ENCODE measurements around the gene CCDC85B. TPM values are rescaled to one million over a fixed set of nuclear protein-coding genes. Genes with fewer than 3 reads are reported as not detected.

Gene CCDC85B
- total and polyA plus RNA-seq, 2 of the 13 experiments (the other 11 are each of a cell fraction or from before 2014, with no cell fraction given): 8.2 to 19.5 TPM

DNA sequence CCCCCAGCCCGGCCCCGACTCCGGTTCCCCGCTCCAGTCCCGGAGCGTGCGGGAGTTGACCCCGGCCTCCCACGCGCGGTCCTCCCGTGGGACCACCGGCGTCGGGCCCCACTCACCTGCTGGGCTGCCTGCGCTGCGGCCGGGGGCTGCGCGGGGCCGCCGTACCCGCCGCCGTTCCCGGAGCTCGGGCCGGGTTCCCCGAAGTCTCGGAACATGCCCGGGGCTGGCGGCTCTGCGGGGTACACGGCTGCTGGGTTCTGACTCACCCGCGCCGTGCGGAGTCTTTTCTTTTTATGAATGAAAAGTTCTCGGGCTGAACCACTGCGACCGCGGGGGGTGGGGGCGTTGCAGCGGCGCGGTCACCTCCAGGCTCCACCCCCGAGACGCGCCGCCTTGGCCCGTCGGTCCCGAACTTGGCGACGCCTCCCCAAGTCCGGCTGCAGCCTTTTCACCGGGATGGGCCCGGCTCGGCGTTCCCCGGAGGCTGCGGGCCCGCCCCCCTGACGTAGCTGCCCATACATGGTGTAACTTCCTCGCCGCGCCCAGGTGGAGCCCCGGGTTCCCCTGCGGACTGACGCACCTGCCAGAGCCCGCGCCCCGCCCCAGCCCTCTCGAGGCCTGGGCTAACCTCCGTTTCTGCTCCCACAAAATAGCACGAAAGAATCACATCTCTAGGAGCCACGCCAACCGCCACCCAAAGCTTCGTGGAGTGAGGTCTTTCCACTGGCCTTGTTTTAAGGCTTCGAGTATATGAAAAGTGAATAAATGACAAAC, 9.8 kb downstream of the CCDC85B start, which contains the start of gene FOSL1 (continued):
- TF ChIP-seq CC2D1A (CRISPR knock-in tag; IDR thresholded peaks at IDR 0.05) (no peak), ZNF589 (CRISPR knock-in tag; conservative IDR thresholded peaks at IDR 0.05) (no peak), SP1 (IDR thresholded peaks at IDR 0.05) (no peak), SP1 (CRISPR knock-in tag; IDR thresholded peaks at IDR 0.05) (peak; percentile 88), SNAI1 (CRISPR knock-in tag; IDR thresholded peaks at IDR 0.05; ENCODE audit: borderline replicate concordance) (peak; percentile 59; the same call in 1 of the 2 replicates), FIP1L1 (IDR thresholded peaks at IDR 0.05; ENCODE audit: borderline replicate concordance, insufficient read depth, low read depth, low read length) (no peak), POGK (CRISPR knock-in tag; conservative IDR thresholded peaks at IDR 0.05) (peak; percentile 91), YY1 (IDR thresholded peaks at IDR 0.05; ENCODE audit: insufficient read depth, insufficient replicate concordance, low read depth, low read length) (peak; percentile 53), SIN3B (IDR thresholded peaks at IDR 0.05; ENCODE audit: low read length) (no peak), SALL2 (CRISPR knock-in tag; IDR thresholded peaks at IDR 0.05) (0 out of 2 replicates have a peak, but pooled peaks have one; percentile 35), NFATC3 (CRISPR knock-in tag; IDR thresholded peaks at IDR 0.05) (0 out of 2 replicates have a peak, but pooled peaks have one; percentile 57), TOPORS (CRISPR knock-in tag; IDR thresholded peaks at IDR 0.05) (no peak)
- TF ChIP-seq, protein P1, sequence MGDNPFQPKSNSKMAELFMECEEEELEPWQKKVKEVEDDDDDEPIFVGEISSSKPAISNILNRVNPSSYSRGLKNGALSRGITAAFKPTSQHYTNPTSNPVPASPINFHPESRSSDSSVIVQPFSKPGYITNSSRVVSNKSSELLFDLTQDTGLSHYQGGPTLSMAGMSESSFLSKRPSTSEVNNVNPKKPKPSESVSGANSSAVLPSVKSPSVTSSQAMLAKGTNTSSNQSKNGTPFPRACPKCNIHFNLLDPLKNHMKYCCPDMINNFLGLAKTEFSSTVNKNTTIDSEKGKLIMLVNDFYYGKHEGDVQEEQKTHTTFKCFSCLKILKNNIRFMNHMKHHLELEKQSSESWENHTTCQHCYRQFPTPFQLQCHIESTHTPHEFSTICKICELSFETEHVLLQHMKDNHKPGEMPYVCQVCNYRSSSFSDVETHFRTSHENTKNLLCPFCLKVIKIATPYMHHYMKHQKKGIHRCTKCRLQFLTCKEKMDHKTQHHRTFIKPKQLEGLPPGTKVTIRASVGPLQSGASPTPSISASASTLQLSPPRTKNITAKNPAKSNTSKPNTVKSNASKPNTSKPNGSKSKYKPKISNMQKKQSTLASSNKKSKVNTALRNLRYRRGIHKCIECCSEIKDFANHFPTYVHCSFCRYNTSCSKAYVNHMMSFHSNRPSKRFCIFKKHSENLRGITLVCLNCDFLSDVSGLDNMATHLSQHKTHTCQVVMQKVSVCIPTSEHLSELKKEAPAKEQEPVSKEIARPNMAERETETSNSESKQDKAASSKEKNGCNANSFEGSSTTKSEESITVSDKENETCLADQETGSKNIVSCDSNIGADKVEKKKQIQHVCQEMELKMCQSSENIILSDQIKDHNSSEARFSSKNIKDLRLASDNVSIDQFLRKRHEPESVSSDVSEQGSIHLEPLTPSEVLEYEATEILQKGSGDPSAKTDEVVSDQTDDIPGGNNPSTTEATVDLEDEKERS (CRISPR knock-in tag; IDR thresholded peaks at IDR 0.05): no peak
- TF ChIP-seq, protein P2, sequence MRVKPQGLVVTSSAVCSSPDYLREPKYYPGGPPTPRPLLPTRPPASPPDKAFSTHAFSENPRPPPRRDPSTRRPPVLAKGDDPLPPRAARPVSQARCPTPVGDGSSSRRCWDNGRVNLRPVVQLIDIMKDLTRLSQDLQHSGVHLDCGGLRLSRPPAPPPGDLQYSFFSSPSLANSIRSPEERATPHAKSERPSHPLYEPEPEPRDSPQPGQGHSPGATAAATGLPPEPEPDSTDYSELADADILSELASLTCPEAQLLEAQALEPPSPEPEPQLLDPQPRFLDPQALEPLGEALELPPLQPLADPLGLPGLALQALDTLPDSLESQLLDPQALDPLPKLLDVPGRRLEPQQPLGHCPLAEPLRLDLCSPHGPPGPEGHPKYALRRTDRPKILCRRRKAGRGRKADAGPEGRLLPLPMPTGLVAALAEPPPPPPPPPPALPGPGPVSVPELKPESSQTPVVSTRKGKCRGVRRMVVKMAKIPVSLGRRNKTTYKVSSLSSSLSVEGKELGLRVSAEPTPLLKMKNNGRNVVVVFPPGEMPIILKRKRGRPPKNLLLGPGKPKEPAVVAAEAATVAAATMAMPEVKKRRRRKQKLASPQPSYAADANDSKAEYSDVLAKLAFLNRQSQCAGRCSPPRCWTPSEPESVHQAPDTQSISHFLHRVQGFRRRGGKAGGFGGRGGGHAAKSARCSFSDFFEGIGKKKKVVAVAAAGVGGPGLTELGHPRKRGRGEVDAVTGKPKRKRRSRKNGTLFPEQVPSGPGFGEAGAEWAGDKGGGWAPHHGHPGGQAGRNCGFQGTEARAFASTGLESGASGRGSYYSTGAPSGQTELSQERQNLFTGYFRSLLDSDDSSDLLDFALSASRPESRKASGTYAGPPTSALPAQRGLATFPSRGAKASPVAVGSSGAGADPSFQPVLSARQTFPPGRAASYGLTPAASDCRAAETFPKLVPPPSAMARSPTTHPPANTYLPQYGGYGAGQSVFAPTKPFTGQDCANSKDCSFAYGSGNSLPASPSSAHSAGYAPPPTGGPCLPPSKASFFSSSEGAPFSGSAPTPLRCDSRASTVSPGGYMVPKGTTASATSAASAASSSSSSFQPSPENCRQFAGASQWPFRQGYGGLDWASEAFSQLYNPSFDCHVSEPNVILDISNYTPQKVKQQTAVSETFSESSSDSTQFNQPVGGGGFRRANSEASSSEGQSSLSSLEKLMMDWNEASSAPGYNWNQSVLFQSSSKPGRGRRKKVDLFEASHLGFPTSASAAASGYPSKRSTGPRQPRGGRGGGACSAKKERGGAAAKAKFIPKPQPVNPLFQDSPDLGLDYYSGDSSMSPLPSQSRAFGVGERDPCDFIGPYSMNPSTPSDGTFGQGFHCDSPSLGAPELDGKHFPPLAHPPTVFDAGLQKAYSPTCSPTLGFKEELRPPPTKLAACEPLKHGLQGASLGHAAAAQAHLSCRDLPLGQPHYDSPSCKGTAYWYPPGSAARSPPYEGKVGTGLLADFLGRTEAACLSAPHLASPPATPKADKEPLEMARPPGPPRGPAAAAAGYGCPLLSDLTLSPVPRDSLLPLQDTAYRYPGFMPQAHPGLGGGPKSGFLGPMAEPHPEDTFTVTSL (CRISPR knock-in tag; IDR thresholded peaks at IDR 0.05; ENCODE audit: borderline replicate concordance): no peak
- TF ChIP-seq, protein P3, sequence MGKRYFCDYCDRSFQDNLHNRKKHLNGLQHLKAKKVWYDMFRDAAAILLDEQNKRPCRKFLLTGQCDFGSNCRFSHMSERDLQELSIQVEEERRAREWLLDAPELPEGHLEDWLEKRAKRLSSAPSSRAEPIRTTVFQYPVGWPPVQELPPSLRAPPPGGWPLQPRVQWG (CRISPR knock-in tag; IDR thresholded peaks at IDR 0.05; ENCODE audit: borderline replicate concordance, low read depth): no peak

Measured in HepG2 (cell line).